ENCODE measurements around the gene KRABD2.

GRCh38 chr17:8366231-8366630 is 10.3 kb downstream of the KRABD2 start:
- TF ChIP-seq, protein P1, sequence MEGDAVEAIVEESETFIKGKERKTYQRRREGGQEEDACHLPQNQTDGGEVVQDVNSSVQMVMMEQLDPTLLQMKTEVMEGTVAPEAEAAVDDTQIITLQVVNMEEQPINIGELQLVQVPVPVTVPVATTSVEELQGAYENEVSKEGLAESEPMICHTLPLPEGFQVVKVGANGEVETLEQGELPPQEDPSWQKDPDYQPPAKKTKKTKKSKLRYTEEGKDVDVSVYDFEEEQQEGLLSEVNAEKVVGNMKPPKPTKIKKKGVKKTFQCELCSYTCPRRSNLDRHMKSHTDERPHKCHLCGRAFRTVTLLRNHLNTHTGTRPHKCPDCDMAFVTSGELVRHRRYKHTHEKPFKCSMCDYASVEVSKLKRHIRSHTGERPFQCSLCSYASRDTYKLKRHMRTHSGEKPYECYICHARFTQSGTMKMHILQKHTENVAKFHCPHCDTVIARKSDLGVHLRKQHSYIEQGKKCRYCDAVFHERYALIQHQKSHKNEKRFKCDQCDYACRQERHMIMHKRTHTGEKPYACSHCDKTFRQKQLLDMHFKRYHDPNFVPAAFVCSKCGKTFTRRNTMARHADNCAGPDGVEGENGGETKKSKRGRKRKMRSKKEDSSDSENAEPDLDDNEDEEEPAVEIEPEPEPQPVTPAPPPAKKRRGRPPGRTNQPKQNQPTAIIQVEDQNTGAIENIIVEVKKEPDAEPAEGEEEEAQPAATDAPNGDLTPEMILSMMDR (IDR thresholded peaks at IDR 0.05; ENCODE audit: poor library complexity), result no peak
- TF ChIP-seq EZH2phosphoT487 (IDR thresholded peaks at IDR 0.05; ENCODE audit: low read depth, severe bottlenecking, unreplicated experiment) (no peak), EZH2 (IDR thresholded peaks at IDR 0.05; ENCODE audit: borderline replicate concordance) (no peak)
